CD4-positive, alpha-beta T cell treated with Interleukin-17A for 4 hours (primary cell): ENCODE data around the gene TEX44.

ENCODE experiments used
- DNase-seq: peaks from one replicate; pipeline ENCODE4 v3.0.0-alpha.2; 2020; ENCODE audit warnings: mixed read lengths

TEX44 gene

DNA sequence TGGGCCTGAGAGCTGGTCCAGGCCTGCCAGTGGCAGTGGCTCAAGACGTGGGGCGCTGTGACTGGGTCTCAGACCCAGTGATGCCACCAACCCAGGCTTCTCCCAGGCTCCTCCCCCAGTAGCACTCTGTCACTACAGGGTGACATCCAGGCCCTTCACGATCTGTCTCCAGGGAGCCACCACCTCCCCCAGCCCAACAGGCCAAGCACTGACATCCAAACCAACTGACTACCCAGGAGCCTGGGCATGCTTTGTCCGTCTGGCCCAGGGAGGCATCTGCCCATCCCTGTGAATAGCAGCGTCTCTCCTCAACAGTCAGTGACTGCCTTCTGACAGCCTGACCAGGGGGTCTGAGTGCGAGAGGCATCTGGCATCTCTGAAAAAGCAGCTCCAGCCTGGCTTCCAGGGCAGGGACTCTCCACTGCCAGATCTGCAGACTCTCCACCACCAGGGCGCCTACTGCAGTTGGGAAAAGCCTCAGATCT lies 13.0 kb downstream of the TEX44 start:
- DNase-seq, result no peak

DNA sequence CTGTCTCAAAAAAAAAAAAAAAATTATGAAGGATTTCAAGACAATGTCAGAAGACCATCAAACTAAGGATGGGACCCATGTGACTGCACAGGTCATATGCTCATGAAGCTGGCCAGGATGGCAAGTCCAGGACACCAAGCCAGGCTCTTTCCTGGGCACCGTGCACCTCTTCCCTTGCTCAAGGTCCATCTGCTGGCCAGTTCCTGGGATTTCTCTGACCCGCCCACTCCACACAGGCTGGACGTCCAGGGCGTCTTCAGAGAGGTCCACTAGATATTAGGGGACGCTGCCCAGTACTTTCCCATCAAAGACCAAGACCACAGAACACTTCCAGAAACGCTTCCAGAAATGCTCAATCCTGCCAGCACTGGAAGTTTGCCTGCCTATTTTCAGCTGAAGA lies 14.3 kb downstream of the TEX44 start:
- no peak for DNase-seq

DNA sequence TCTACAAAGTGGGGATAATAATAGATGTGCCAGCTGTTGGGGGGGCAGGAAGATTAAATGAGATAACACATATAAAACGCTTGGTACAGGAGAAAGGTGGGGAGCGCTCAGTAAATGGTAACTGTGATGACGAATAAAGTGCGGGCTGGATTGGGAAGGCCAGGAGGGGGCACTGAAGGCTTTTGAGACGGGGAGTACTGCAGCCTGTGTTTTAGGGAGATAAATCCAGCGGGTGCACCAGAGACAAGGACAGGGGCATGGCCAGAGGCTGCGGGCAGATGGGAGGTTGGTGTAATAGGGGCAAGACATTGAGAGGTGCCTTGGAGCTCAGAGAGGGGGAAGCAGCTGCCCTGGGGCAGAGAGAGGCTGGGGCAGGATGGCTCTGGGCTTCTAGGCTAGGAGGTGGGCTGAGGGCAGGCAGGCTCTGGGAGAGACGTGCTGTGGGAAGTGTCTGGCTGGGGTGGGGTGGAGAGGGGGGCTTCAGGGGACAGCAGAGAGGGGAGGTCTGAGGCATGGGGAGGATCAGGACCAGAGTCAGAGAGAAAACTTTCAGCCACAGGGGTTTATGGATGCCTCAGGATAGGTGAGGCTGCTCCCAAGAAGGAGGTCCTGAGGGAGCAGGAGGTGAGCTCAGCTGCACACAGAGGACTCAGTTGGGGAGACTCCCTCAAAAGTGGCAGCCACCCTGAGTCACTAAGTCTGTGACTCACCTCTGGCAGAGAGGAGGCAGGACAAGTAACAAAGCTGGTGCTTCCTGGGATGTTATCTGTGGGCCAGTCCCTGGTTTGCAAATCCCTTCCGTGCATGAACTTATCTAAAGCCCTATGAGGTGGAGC lies 18.8 kb downstream of the TEX44 start:
- peak; percentile 59 for DNase-seq

DNA sequence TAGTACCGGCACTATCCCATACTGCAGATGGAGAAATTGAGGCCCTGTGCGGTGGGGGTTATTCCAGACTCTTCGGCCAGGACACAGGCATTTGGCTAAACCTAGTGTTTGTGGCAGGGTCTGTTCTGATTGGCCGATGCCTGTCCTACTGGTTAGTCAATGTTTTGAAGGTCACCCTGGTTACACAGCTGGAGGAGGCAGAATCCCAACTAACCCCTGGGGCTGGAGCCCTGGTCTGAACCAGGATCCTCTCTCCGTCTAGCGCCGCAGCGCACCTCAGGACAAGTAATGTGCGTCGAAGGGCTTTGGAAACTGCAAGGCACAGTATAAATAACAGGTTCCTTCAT lies 19.4 kb downstream of the TEX44 start:
- no peak for DNase-seq

DNA sequence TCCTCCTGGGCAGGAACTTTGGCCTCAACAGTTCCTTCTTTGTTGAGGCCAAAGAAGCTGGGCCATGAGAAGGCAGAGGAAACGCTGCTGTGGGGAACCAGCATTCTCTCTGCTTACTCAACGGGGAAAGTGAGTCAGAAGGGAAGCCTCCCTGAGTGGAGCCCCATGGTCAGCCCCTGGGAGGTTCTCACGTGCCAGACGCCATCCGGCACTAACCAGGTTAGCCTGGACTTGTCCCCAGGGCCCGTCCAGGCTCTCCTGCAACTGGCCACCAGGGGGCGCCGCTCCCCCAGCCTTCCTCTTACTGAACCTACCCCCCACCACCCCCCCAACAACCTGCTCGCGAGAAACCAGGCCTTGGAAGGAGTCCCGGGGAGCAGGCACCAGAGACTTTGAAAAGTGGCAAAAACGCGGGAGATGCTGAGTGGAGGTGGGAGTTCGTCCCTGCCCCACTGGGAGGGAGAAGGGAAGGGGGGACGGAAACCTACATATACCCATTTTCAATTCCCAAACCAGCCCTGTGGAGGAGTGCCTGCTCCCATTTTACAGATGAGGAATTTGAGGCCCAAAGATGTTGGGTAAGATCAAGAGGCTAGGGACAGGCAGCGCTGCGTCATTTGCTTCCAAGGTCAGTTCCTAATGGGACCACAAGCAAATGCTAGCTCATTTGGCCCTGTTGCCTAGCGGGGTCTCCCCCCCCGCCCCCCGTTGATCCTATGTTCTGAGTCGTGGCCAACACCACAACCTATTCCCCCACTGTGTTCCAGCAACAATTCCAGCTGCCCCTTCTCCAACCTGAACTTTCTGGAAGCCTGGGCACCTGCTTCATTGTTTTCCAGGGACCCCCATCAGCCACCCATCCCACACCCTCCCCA lies 20.0 kb downstream of the TEX44 start:
- DNase-seq, result peak; percentile 93

DNA sequence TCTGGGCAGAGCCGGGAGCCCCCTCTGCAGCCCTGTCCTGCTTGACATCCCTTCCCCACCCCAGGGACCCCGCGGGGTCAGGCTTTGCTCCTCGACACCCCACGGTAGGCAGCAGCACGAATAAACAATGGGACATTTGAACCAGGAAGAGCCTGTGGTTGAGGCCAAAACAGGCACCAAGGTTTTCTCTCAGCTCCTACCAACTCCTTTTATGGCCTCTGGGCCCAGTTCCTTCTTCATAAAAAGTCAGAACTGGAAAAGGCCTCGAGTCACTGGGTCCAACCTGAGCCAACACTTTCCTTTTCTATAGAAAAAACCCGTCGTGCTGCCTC lies 20.6 kb downstream of the TEX44 start:
- DNase-seq, result no peak

DNA sequence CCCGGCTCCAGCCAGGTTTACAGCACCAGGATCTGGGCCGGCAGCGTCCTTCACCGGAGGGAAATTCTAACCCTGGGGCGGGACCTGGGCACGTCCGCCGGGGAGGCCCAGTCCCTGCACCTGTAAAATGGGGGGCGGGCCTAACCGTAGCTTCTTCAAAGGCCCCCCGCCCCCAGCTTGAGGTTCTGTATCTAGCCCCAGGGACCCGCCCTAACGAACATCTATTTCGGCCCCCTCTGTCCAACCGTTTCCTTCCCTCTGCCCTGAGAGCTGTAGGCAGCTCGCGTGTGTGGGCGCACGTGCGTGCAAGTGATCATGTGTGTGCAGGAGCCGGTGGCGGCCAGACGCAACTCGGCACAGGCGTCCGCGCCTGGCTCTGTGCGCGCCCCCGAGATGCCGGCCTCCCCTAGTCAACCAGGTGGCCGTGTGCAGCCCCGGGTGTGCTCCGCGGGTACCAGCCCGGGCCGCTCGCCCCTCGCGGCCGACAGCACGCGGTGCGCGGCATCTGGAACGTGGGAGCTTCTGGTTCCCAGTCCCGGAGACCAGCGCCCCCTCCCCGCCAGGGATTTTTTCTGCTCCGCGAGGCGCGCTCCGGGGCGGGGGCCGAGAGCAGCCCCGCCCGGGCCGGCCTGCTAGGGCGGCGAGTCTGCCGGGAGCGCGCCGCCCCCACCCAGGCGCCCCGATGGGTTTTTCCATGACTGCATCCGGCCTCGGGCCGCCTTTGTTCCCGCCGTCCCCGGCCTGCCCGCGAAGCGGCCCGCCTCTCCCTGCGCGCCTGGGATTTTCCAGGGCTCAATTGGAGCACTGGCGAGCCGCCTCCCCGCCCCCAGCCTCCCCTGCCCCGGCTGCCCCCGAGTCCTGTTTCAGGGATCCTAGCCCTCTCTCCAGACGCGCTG lies 21.2 kb downstream of the TEX44 start:
- peak; percentile 65 for DNase-seq

DNA sequence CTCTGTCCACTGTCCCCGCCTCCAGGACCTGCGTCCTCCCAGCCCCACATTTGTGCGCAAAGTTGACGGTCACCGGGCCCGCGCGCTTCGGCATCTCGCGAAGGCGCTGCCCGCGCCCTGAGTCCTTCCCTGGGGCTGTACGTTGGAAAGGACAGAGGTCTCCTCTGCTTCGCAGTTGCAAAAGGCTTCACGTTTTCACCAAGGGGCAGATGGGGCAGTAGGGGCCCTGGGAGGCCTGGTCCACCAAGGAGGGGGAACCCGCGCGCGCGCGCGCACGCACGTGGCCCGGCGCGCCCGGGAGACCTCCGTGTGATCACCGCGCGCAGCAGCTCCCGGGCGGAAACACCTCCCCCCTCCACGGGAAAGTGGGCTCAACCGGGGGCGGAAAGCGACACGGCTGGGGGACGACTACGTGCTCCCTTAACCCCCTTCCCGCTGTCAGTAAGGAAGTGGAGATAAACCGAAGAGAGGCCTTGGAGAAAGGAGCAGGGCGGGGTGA lies 21.9 kb downstream of the TEX44 start:
- DNase-seq, result peak; percentile 44

DNA sequence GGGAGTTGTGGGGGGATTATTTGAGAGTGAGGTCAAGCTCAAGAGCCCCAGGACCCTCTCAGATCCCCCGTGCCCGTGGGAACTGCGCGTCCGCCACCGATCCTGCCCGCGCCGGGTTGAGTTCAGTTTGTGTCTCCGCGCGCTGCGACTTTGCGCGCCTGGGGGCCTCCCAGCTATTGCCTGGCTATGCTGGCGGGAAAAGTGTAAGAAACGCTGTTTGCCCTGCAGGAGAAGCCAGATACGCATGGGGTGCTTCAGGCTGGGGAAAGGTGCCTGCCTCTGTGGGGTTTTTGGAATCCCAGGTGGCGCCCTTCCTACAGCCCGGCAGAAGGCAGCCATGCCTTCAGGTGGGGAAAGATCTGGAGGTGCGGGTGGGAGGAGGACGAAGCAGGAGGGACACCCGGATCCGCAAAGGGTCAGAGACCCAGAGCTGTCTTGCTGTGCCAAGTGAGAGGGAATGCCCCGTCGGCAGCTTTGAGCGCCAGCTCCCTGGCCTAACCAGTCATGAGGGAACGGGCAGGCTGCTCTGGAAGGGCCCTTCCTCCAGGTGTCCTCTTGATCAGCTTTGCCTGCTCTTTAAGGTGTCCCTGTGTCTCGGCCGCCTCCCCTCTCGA lies 22.5 kb downstream of the TEX44 start:
- DNase-seq, result no peak

DNA sequence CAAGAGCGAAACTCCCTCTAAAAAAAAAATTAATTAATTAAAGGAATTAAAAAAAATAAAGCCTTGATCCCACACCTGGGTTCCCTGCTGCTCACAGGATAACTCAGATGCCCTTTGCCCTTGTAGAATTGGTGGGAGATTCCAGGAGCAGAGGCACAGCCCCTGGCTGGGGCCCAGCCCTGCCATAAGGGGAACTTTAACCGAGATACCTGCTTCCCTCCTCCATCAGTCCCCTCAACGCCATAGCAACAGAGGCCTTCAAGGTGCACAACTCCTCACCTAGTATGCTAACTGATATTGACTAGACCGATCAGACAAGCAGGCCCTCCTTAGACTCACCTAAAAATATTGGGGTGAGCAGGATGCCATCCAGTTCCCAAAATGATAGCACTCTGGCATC lies 23.6 kb downstream of the TEX44 start:
- no peak for DNase-seq

DNA sequence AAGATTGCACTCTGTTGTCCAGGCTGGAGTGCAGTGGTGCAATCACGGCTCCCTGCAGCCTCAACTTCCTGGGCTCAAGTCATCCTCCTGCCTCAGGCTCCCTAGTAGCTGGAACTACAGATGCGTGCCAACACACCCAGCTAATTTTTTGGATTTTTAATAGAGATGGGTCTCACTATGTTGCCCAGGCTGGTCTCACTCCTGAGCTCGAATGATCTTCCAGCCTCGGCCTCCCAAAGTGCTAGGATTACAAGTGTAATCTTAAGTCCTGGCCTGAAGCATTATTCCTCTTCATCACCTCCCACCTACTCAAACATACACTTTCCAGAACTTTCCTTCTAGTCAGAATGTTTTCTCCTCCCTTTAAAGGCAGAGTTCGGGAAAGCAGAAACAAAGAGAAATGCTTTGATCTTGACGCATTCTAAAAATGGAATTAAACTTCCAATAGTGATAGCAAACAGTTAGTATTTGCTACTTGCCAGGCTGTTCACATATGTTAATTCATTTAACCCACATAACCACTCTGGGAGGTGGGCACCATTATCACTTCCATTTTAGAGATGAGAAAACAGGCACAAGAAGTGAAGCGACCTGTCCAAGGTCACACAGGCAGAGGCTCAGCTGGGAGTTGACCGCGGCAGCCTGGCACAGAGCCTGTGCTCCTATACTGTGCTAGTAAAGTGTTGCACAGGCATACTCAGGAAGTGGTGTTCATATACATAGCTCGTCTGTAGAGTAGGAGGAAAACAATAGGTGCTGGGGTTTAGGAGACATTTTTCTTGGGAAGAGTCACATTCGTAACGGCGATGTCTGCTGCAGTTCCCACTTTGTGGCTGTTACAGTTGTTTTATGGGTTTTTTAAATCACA lies 24.6 kb downstream of the TEX44 start:
- no peak for DNase-seq

DNA sequence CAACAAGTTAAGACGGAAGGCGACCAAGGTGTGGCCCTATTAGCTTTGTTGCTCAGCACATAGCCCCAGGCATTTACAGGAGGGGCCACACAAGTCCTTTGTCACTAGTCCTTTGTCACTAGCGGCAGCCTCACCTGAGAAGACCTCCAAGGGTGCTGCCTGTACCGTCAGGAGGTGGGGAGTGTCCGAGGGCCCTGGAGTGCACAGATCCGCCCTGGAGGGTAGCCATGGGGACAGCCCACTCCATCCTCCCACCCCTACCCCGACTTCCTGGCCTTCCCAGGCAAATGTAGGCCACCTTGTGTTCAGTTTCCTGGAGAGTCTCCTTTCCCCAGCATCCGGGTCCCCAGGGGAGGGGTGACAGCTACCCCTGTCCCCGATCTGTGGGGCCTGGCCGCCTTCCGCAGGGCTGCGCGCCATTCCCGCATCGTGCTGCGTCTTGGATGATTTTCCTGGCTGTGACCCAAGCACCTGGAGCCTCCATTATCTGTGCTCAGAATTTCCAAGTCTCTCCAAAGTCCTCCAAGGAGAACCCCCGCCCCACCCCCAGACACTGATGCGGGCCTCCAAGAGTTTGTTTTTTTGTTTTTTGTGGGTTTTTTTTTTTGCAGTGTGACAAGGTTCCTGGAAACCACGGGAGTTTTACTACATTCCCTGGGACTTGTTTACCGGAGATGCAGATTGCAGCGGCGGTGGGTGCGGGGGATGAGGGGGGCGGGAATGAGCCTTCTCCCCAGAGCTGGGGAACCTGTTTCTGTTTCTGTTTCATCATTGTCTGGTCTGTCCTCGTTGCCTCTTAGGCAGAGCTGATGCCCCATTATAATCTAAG lies 28.6 kb downstream of the TEX44 start:
- no peak for DNase-seq

DNA sequence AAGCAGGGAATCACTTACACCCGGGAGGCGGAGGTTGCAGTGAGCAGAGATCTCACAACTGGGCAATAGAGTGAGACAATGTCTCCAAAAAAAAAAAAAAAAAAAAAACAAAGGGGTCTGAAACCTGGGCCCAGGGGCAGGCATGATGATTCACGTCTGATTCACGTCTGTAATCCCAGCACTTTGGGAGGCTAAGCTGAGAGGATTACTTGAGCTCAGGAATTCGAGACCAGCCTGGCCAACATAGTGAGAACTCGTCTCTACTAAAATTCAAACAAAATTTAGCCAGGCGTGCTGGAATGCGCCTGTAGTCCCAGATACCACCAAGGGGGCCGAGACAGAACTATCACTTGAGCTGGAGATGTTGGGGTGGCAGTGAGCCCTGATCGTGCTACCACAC lies 30.3 kb downstream of the TEX44 start:
- DNase-seq, result no peak

DNA sequence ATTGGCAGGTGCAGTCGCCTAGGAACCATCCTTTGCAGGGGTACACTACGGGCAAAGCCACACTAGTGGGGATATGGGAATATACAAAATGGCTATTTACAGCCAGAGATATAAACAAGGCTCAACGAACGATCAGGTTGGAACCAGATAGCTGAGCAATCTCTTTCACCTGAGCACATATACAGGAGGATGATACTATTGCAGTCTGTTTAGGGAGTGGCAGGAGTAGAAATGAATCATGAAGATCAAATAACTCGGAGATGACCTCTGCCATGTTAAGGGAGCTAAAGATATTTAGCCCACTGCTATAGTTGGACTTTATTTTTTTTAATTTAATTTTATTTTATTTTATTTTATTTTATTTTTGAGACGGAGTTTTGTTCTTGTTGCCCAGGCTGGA lies 33.8 kb downstream of the TEX44 start:
- no peak for DNase-seq

DNA sequence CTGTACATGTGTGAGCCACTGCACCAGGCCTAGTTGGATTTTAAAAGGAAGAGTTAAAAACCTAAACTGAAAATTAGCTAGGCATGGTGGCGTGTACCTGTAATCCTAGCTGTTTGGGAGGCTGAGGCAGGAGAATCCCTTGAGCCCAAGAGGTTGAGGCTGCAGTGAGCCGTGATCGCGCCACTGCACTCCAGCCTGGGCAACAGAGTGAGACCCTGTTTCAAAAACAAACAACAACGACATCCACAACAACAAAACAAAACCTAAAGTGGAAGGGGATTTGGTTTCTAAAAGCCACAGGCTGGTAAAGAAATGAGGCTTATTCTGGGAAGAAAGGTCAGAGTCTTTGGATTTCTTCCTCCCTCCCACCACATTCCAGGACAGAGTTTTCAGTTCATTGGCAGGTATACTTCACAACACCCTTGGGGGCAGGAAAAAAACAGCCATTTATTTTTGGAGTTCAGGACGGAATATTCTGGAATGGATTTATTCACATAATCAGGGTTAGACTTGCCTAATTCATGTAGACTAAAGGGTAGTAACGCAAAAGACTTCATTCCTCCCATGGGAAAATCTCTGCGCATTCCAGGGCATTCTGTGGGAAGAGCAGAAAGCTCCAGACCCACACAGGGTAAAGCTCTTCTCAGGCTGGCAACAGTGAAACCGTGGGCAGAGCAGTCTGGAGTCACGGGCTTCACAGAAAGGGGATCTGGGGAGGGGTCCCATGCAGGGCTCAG lies 34.9 kb downstream of the TEX44 start:
- DNase-seq, result no peak

DNA sequence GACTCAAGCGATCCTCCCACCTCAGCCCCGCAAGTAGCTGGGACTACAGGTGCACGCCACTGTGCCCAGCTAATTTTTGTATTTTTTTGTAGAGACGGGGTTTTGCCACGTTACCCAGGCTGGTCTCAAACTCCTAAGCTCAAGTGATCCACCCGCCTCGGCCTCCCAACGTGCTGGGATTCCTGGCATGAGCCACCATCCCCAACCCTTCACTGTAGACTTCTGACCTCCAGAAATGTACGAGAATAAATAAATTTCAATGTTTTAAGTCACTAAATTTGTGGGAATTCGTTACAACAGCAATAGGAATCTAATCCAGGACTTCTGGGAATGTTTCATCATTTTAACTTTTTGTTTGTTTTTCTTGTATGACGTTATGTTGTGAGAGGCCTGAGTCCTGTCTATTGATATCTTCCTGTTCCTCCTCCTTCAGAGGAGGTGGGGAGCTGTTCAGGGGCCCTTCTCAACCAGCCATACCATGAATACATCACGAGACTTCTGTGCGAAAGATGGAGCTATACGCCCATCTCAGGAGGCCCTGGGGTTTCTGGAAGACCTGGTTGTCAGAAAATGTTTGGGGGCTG lies 40.0 kb downstream of the TEX44 start:
- DNase-seq, result no peak

DNA sequence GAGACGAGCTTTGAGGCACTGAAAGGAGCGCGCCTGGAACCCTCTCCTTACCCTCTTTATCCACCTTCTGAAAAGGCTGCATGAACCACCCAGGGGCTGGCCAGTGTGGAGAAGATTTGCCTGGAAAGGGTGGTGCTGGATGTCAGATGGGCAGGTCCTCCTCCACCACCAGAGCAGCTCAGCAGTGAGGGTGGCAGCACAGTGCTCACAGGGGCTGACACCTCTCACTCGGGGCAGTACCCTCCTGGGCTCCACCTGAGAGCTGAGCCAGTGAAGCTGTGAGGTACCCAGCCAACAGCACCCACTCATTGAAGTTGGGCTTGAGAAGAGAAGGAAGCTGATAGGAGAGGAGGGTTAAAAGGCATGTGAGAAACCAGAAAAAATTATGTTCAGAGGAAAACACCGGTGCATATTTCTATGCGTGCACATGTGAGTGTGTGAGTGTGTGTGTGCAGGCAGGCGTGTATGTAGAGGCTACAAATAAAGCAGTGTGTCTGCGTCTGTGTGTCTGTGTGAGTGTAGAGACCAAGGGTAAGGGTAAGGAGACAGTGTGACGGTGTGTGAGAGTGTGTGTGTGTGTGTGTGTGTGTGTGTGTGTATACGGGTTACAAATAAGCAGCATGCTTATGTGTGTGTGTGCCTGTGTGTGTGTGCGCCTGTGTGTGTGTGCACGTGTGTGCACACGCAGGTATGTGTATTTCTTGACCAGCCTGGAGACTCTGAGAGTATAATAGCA lies 40.7 kb downstream of the TEX44 start:
- no peak for DNase-seq

DNA sequence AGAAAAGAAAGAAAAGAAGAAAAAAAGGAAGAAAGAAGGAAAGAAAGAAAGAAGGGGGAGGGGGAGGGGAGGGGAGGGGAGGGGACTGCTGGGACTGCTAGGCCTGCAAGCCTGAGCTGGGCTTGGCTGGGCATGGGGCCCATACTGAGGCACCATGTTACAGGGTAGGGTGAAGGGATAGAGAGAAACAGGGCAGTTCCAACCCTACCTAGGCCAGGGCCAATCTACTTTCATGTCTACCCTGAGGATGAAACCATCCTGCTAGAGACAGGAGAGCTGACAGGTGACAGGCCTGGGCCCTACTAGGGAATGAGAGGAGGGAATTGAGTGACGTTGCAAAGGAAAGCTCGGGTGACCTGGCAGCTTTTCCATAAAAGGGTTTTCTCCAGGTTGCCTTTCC lies 41.7 kb downstream of the TEX44 start:
- DNase-seq, result no peak
